ENCODE measurements around the gene C11orf91. TPM values are rescaled to one million over a fixed set of nuclear protein-coding genes. Genes with fewer than 3 reads are reported as not detected.

C11orf91 gene
- total and polyA plus RNA-seq, 2 of the 4 experiments (the other 2 are of a cell fraction): 0.10 TPM; not detected in 1

- Histone ChIP-seq H2BK20ac (ENCODE audit: low read depth, low read length) (no peak overlapping the region; the same call in 1 of the 2 replicates), H4K20me1 (ENCODE audit: insufficient read depth, low read length) (peaks cover 70% of the 10 kb centered on the region), H3K36me3 (ENCODE audit: control insufficient read depth, insufficient read depth, low read length) (peaks cover 51% of the 10 kb centered on the region), H2AK9ac (replicated peaks; ENCODE audit: low read depth, low read length, poor library complexity) (no peak overlapping the region), H3K27ac (ENCODE audit: insufficient read depth, low read length) (no peak overlapping the region), H3K9me3 (ENCODE audit: control insufficient read depth, insufficient read depth, low read length) (no peaks in the 10 kb centered on the region), H3K18ac (ENCODE audit: low read depth, low read length) (no peak overlapping the region), H3K4ac (ENCODE audit: low read depth, low read length) (no peak overlapping the region), H4K5ac (ENCODE audit: low read depth, low read length) (no peak overlapping the region), H3K4me1 (ENCODE audit: control insufficient read depth, insufficient read depth, low read length) (peaks cover 33% of the 10 kb centered on the region), H2AFZ (replicated peaks; ENCODE audit: low read length, poor library complexity) (no peak overlapping the region), H2AK5ac (ENCODE audit: low read depth, low read length) (no peak overlapping the region), H4K8ac (ENCODE audit: low read depth in 2 of 2, low read length in 2 of 2) (no peak overlapping the region), H3K4me3 (ENCODE audit: insufficient read depth, low read depth, low read length) (no peak overlapping the region), H3K23ac (ENCODE audit: low read depth, low read length) (peak overlapping the region; percentile 6; the same call in 1 of the 2 replicates), H3K9me1 (ENCODE audit: insufficient read depth, low read length) (peaks cover 33% of the 10 kb centered on the region), H4K91ac (ENCODE audit: insufficient read depth, low read depth, low read length) (no peak overlapping the region), H2BK120ac (ENCODE audit: low read depth, low read length) (no peak overlapping the region), H3K27me3 (ENCODE audit: control insufficient read depth, insufficient read depth, low read length) (no peaks in the 10 kb centered on the region), H3K4me2 (ENCODE audit: low read depth, low read length) (no peak overlapping the region), H3K79me1 (ENCODE audit: low read depth in 1 of 2, low read length in 2 of 2) (peaks cover 46 to 85% of the 10 kb centered on the region in 2 experiments), H3K9ac (ENCODE audit: low read depth, low read length) (no peak overlapping the region), H2BK15ac (ENCODE audit: low read depth, low read length) (no peak overlapping the region), H2BK5ac (ENCODE audit: low read depth, low read length, poor library complexity, severe bottlenecking) (peak overlapping the region; percentile 21), H3K56ac (ENCODE audit: extremely low read depth, insufficient read depth, low read length) (no peak overlapping the region), H3K14ac (replicated peaks; ENCODE audit: low read depth, low read length) (peak overlapping the region; percentile 21; the same call in 1 of the 2 replicates)
- ChIA-PET CTCF (no interaction called here), POLR2A (ENCODE audit: unreplicated experiment) (no interaction called here)
- intact Hi-C loops (cut with micrococcal nuclease): loop anchor here (5.0 kb wide), 1 partner anchor 108 kb away; no protein-coding TSS in a partner anchor
- dilution Hi-C loops (cut with HindIII; ENCODE audit: low sequenced_read_pairs, unreplicated experiment): no loop called here
- DNase-seq (no peak), ATAC-seq (ENCODE audit: low read depth) (no peak)
- in situ Hi-C loops (cut with MboI; ENCODE audit: low sequenced_read_pairs): no loop called here
- no TSS peak for BruUV-seq (replicated peaks)
- TF ChIP-seq SMC3 (IDR thresholded peaks at IDR 0.05; ENCODE audit: low read depth, low read length) (no peak), NFE2L2 (IDR thresholded peaks at IDR 0.05; ENCODE audit: low read depth, low read length) (no peak), MAZ (IDR thresholded peaks at IDR 0.05; ENCODE audit: borderline replicate concordance, low read depth, low read length) (no peak), CEBPB (IDR thresholded peaks at IDR 0.05; ENCODE audit: low read depth, low read length) (no peak)
- 100% methylated on average over 1 of the region's 5 CpGs; no CpG with 5 or more reads in 1 of the 2 experiments for WGBS, 2 experiments (ENCODE audit: extremely low coverage in 2 of 2, insufficient read length in 1 of 2)
Measured at GRCh38 chr11:33719587-33719986, 19.0 kb upstream of the C11orf91 start.

Data from IMR-90 (cell line).